T-helper 1 cell treated with Interleukin-12 subunit alpha and Interleukin-12 subunit beta and Interleukin-4 antibody, amounts not matched to agents 30 μg/mL and 1 μg/mL, for 36 hours (primary cell): ENCODE measurements around the gene ACSS1.

Experiments
- H3K27ac Mint-ChIP-seq: one replicate; pipeline ENCODE4 v1.8.0; 2021; ENCODE audit warnings: mild to moderate bottlenecking, mixed read lengths
- H3K27me3 Mint-ChIP-seq: one replicate; pipeline ENCODE4 v1.8.0; 2021; ENCODE audit warnings: low read depth, mixed read lengths
- H3K36me3 Mint-ChIP-seq: one replicate; pipeline ENCODE4 v1.8.0; 2021; ENCODE audit warnings: low read depth, mixed read lengths
- H3K4me1 Mint-ChIP-seq: one replicate; pipeline ENCODE4 v1.8.0; 2021; ENCODE audit warnings: low read depth, mixed read lengths
- H3K4me3 Mint-ChIP-seq: one replicate; pipeline ENCODE4 v1.8.0; 2021; ENCODE audit warnings: mild to moderate bottlenecking, moderate library complexity, mixed read lengths
- H3K9me3 Mint-ChIP-seq: one replicate; pipeline ENCODE4 v1.8.0; 2021; ENCODE audit warnings: mixed read lengths

The ACSS1 gene

GRCh38 chr20:24986436-24987015, 71.4 kb downstream of the ACSS1 start:
- H3K4me3 Mint-ChIP-seq, result no peak overlapping the region
- H3K9me3 Mint-ChIP-seq, result no peaks in the 10 kb centered on the region
- peaks cover 55% of the 10 kb centered on the region for H3K4me1 Mint-ChIP-seq
- H3K27me3 Mint-ChIP-seq, result no peaks in the 10 kb centered on the region
- peaks cover 44% of the 10 kb centered on the region for H3K36me3 Mint-ChIP-seq
- no peak overlapping the region for H3K27ac Mint-ChIP-seq

GRCh38 chr20:24985802-24986201, 72.1 kb downstream of the ACSS1 start:
- Mint-ChIP-seq H3K4me3 (no peak overlapping the region), H3K27ac (no peak overlapping the region), H3K27me3 (no peaks in the 10 kb centered on the region), H3K4me1 (peaks cover 56% of the 10 kb centered on the region), H3K9me3 (no peaks in the 10 kb centered on the region), H3K36me3 (peaks cover 48% of the 10 kb centered on the region)

- H3K4me3 Mint-ChIP-seq, result no peak overlapping the region
- H3K4me1 Mint-ChIP-seq, result peaks cover 52% of the 10 kb centered on the region
- H3K27ac Mint-ChIP-seq, result no peak overlapping the region
- peaks cover 54% of the 10 kb centered on the region for H3K36me3 Mint-ChIP-seq
- no peaks in the 10 kb centered on the region for H3K27me3 Mint-ChIP-seq
- H3K9me3 Mint-ChIP-seq, result peaks cover 2% of the 10 kb centered on the region
Observed at GRCh38 chr20:24984961-24985640, 72.8 kb downstream of the ACSS1 start.

GRCh38 chr20:24983896-24984295, 74.0 kb downstream of the ACSS1 start:
- Mint-ChIP-seq H3K4me3 (no peak overlapping the region), H3K4me1 (peaks cover 54% of the 10 kb centered on the region), H3K9me3 (peaks cover 5% of the 10 kb centered on the region), H3K27ac (no peak overlapping the region), H3K27me3 (no peaks in the 10 kb centered on the region), H3K36me3 (peaks cover 58% of the 10 kb centered on the region)

GRCh38 chr20:24981790-24982189, 76.1 kb downstream of the ACSS1 start:
- Mint-ChIP-seq H3K27me3 (no peaks in the 10 kb centered on the region), H3K9me3 (peaks cover 5% of the 10 kb centered on the region), H3K4me1 (peaks cover 50% of the 10 kb centered on the region), H3K4me3 (no peak overlapping the region), H3K36me3 (peaks cover 65% of the 10 kb centered on the region), H3K27ac (no peak overlapping the region)

GRCh38 chr20:24981282-24981681, 76.7 kb downstream of the ACSS1 start:
- peaks cover 46% of the 10 kb centered on the region for H3K4me1 Mint-ChIP-seq
- no peak overlapping the region for H3K4me3 Mint-ChIP-seq
- peaks cover 10% of the 10 kb centered on the region for H3K9me3 Mint-ChIP-seq
- H3K27me3 Mint-ChIP-seq, result no peaks in the 10 kb centered on the region
- peaks cover 70% of the 10 kb centered on the region for H3K36me3 Mint-ChIP-seq
- H3K27ac Mint-ChIP-seq, result no peak overlapping the region

GRCh38 chr20:24980291-24981053, 77.5 kb downstream of the ACSS1 start:
- Mint-ChIP-seq H3K4me3 (no peak overlapping the region), H3K27me3 (no peaks in the 10 kb centered on the region)

GRCh38 chr20:24979036-24979960, 78.6 kb downstream of the ACSS1 start:
- no peaks in the 10 kb centered on the region for H3K27me3 Mint-ChIP-seq
- peaks cover 33% of the 10 kb centered on the region for H3K4me1 Mint-ChIP-seq
- H3K27ac Mint-ChIP-seq, result peak overlapping the region; percentile 55
- peaks cover 82% of the 10 kb centered on the region for H3K36me3 Mint-ChIP-seq
- no peak overlapping the region for H3K4me3 Mint-ChIP-seq
- peaks cover 23% of the 10 kb centered on the region for H3K9me3 Mint-ChIP-seq

More at GRCh38 chr20:24980291-24981053, 77.5 kb downstream of the ACSS1 start:
- Mint-ChIP-seq H3K9me3 (peaks cover 18% of the 10 kb centered on the region), H3K27ac (peak overlapping the region; percentile 55), H3K36me3 (peaks cover 76% of the 10 kb centered on the region), H3K4me1 (peaks cover 42% of the 10 kb centered on the region)

- Mint-ChIP-seq H3K9me3 (peaks cover 23% of the 10 kb centered on the region), H3K27me3 (no peaks in the 10 kb centered on the region), H3K27ac (no peak overlapping the region), H3K4me3 (no peak overlapping the region), H3K4me1 (peaks cover 30% of the 10 kb centered on the region), H3K36me3 (peaks cover 85% of the 10 kb centered on the region)
Observed at GRCh38 chr20:24978513-24978912, 79.4 kb downstream of the ACSS1 start.

- Mint-ChIP-seq H3K27me3 (no peaks in the 10 kb centered on the region), H3K27ac (no peak overlapping the region), H3K4me1 (peaks cover 30% of the 10 kb centered on the region), H3K4me3 (no peak overlapping the region), H3K36me3 (peaks cover 86% of the 10 kb centered on the region), H3K9me3 (peaks cover 23% of the 10 kb centered on the region)
Observed at GRCh38 chr20:24977797-24978196, 80.1 kb downstream of the ACSS1 start.

GRCh38 chr20:24977336-24977735, 80.6 kb downstream of the ACSS1 start:
- Mint-ChIP-seq H3K27ac (no peak overlapping the region), H3K9me3 (peaks cover 23% of the 10 kb centered on the region)

GRCh38 chr20:24972341-24972740, 85.6 kb downstream of the ACSS1 start:
- peaks cover 5% of the 10 kb centered on the region for H3K4me1 Mint-ChIP-seq
- H3K27me3 Mint-ChIP-seq, result no peaks in the 10 kb centered on the region
- H3K4me3 Mint-ChIP-seq, result no peak overlapping the region
- H3K9me3 Mint-ChIP-seq, result peaks cover 19% of the 10 kb centered on the region
- H3K36me3 Mint-ChIP-seq, result peaks cover 71% of the 10 kb centered on the region
- no peak overlapping the region for H3K27ac Mint-ChIP-seq

More at GRCh38 chr20:24977336-24977735, 80.6 kb downstream of the ACSS1 start:
- Mint-ChIP-seq H3K4me3 (no peak overlapping the region), H3K27me3 (no peaks in the 10 kb centered on the region), H3K4me1 (peaks cover 28% of the 10 kb centered on the region), H3K36me3 (peaks cover 85% of the 10 kb centered on the region)

GRCh38 chr20:24971376-24972101, 86.4 kb downstream of the ACSS1 start:
- H3K27me3 Mint-ChIP-seq, result no peaks in the 10 kb centered on the region
- H3K4me3 Mint-ChIP-seq, result no peak overlapping the region
- peaks cover 16% of the 10 kb centered on the region for H3K9me3 Mint-ChIP-seq
- no peak overlapping the region for H3K27ac Mint-ChIP-seq
- H3K36me3 Mint-ChIP-seq, result peaks cover 67% of the 10 kb centered on the region
- peaks cover 4% of the 10 kb centered on the region for H3K4me1 Mint-ChIP-seq
